Keratinocyte (primary cell): ENCODE measurements around the gene NADSYN1. TPM values are rescaled to one million over a fixed set of nuclear protein-coding genes. Genes with fewer than 3 reads are reported as not detected.
A peak's percentile ranks its signal among the peaks of the same experiment; 100 is the strongest.

Source experiments
- DNase-seq: peaks from one replicate; pipeline ENCODE4 v3.0.0-alpha.2; 2011; ENCODE audit warnings: low read depth, missing footprints, low spot score
- FAIRE-seq: peaks from 2 replicates; lab custom pipeline; 2011; peaks lifted over from hg19 to GRCh38; lab: Jason Lieb, UNC
- H2AFZ ChIP-seq: 2 replicates; pipeline ENCODE4 v1.6.0; 2012; ENCODE audit warnings: low read length, control low read depth, inconsistent platforms; ENCODE audit not compliant: control insufficient read depth
- H3K27ac ChIP-seq: 2 replicates; pipeline ENCODE4 v1.5.1; 2011; ENCODE audit warnings: low read length; ENCODE audit not compliant: control insufficient read depth, insufficient read depth
- H3K27me3 ChIP-seq: 3 replicates; pipeline ENCODE4 v1.6.0; 2011; ENCODE audit warnings: low read length; ENCODE audit not compliant: control insufficient read depth, insufficient read depth; ENCODE audit errors: extremely low read depth
- H3K36me3 ChIP-seq, 2 experiments: 2 replicates in 1 of 2; 3 replicates in 1 of 2; pipeline ENCODE4 v1.5.1; 2011; ENCODE audit warnings: low read length in 2 of 2, mild to moderate bottlenecking in 1 of 2; ENCODE audit not compliant: control insufficient read depth in 2 of 2, insufficient read depth in 2 of 2; ENCODE audit errors: extremely low read depth in 1 of 2
- H3K4me1 ChIP-seq: 3 replicates; pipeline ENCODE4 v1.5.1; 2011; ENCODE audit warnings: low read length; ENCODE audit not compliant: control insufficient read depth, insufficient read depth; ENCODE audit errors: extremely low read depth
- H3K4me2 ChIP-seq: 3 replicates; pipeline ENCODE4 v1.6.0; 2011; ENCODE audit warnings: low read depth, low read length; ENCODE audit not compliant: control insufficient read depth, insufficient read depth; ENCODE audit errors: extremely low read depth
- H3K4me3 ChIP-seq, 3 experiments: fragments of 200-600 bp in 1 of 3; sonication (generic) in 1 of 3; 2 replicates in 2 of 3; 3 replicates in 1 of 3; pipeline ENCODE4 v1.5.1; 2011 to 2016; ENCODE audit warnings: low read length in 3 of 3, mild to moderate bottlenecking in 3 of 3, control low read depth in 2 of 3, inconsistent platforms in 1 of 3, low read depth in 1 of 3, mixed read lengths in 1 of 3, mixed run types in 1 of 3, moderate library complexity in 1 of 3; ENCODE audit not compliant: control insufficient read depth in 2 of 3, insufficient read depth in 2 of 3; ENCODE audit errors: extremely low read depth in 1 of 3
- H3K79me2 ChIP-seq: 2 replicates; pipeline ENCODE4 v1.6.0; 2012; ENCODE audit warnings: low read length; ENCODE audit not compliant: control insufficient read depth, insufficient read depth
- H3K9ac ChIP-seq: 3 replicates; pipeline ENCODE4 v1.6.0; 2011; ENCODE audit warnings: low read length; ENCODE audit not compliant: control insufficient read depth, insufficient read depth; ENCODE audit errors: extremely low read depth
- H3K9me1 ChIP-seq: 3 replicates; pipeline ENCODE4 v1.6.0; 2011; ENCODE audit warnings: low read length; ENCODE audit not compliant: control insufficient read depth, insufficient read depth; ENCODE audit errors: extremely low read depth
- H3K9me3 ChIP-seq: 2 replicates; pipeline ENCODE4 v1.5.1; 2012; ENCODE audit warnings: low read depth, low read length; ENCODE audit not compliant: control insufficient read depth
- H4K20me1 ChIP-seq: 3 replicates; pipeline ENCODE4 v1.6.0; 2011; ENCODE audit warnings: low read length; ENCODE audit not compliant: control insufficient read depth, insufficient read depth; ENCODE audit errors: extremely low read depth
- CTCF ChIP-seq, 3 experiments: IDR thresholded peaks in 1 of 3; conservative IDR thresholded peaks in 1 of 3; optimal IDR thresholded peaks in 1 of 3; 2 replicates in 2 of 3; 3 replicates in 1 of 3; pipeline versions ENCODE3 to v1.5.1; 2011; ENCODE audit warnings: low read length in 3 of 3, mild to moderate bottlenecking in 3 of 3, moderate library complexity in 2 of 3, control low read depth in 1 of 3, inconsistent platforms in 1 of 3; ENCODE audit not compliant: insufficient read depth in 2 of 3; ENCODE audit errors: extremely low read depth in 1 of 3
- EZH2 ChIP-seq: IDR thresholded peaks from one replicate; pipeline ENCODE4 v1.6.1; 2012; ENCODE audit warnings: inconsistent platforms, mild to moderate bottlenecking, low read length, moderate library complexity
- dilution Hi-C: fragments of 300-500 bp; cut with MboI; formaldehyde crosslinking; loops from one replicate; pipeline ENCODE4 v1.7.0; 2020; ENCODE audit warnings: low sequenced_read_pairs; ENCODE audit not compliant: extremely low pct_ligation_motif_present
- polyA plus RNA-seq, 5 experiments: library from polyadenylated mRNA; depleted of rRNA in 3 of 5; stranded (reverse) in 3 of 5; stranded (forward) in 1 of 5; unstranded in 1 of 5; fragments of >200 nt; gene quantifications; 1 replicate in 1 of 5; 2 replicates in 3 of 5; 3 replicates in 1 of 5; pipeline versions ENCODE4 v1.2.1 to v1.2.3, GENCODE V29; 2011 to 2012; ENCODE audit warnings: missing spikeins in 2 of 5, low read depth in 1 of 5, low replicate concordance in 1 of 5

The NADSYN1 gene
- polyA plus RNA-seq, 1 donor (not counting 4 experiments of a cell fraction or from before 2014, with no cell fraction given) = 51.5 TPM

DNA sequence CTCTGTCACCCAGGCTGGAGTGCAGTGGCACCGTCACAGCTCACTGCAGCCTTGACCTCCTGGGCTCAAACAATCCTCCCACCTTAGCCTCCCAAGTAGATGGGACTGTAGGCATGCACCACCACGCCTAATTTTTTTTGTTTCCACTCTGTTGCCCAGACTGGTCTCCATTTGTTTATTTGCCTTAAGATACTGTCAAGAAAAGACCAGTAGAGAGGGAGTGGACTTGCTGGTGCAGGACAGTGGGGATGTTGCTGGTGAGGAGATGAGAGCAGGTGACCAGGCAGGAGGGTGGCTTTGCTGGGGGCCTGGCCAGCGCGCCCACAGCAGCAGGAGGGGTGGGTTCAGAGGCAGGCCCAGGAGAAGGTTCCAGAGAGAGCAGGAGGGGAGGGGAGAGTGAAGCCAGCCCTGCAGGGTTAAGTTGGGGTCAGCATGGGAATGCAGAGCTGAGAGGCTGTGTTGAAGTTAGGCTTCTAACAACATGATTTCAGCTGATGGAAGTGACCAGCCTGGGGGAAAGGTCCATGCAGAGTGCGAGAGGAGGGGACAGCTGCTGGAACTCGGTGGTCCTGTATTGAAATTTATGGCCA, 35.8 kb downstream of the NADSYN1 start:
- no peak for FAIRE-seq
- H3K36me3 ChIP-seq = peaks cover 27 to 40% of the 10 kb centered on the region in 2 experiments

DNA sequence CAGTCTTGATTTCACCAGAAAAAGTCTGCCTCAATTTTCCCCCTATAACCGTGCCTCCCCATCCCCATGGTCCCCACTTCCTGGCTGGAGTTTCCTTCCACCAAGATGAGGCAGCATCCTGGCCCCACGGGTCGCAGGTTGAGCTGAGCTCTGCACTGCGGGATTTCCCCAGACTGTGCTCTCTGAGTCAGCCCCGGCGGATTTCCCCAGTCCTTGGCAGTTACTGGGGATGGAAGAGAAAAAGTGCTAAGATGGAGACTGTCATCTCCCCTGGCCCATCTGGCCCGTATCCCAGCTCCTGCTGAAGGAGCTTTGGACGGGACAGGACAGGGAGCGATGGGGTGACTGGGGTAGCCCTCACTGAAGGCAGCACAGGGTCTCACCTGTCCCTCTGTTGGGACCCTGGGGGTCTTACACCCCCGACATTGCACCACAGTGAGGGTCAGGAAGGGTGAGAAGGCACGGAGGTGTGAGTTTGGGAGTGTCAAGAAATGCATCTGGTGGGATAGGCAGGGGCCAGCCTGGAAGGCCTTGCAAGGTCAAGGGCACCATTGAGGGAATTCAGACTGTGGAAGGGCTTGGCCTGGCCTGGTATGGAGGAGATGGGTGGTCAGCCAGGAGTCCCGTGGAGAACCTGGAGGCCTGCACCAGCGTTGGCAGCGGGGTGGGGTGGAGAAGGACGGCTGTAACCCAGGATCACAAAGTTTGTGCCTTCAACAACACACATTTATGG, 36.5 kb downstream of the NADSYN1 start:
- H2AFZ ChIP-seq = no peak overlapping the region
- H3K27me3 ChIP-seq = no peaks in the 10 kb centered on the region
- H3K79me2 ChIP-seq = no peaks in the 10 kb centered on the region
- no peak overlapping the region for H3K4me3 ChIP-seq
- no peak overlapping the region for H3K9ac ChIP-seq
- FAIRE-seq (no peak), DNase-seq (no peak)
- H3K4me1 ChIP-seq = peaks cover 21% of the 10 kb centered on the region
- no peaks in the 10 kb centered on the region for H3K9me3 ChIP-seq
- no peak overlapping the region for H3K4me2 ChIP-seq
- peaks cover 2% of the 10 kb centered on the region for H3K9me1 ChIP-seq
- peaks cover 26 to 34% of the 10 kb centered on the region in 2 experiments for H3K36me3 ChIP-seq
- dilution Hi-C loops = no loop called here
- TF ChIP-seq CTCF (optimal IDR thresholded peaks at IDR 0.05 in 1 of 3, IDR thresholded peaks at IDR 0.05 in 1 of 3, conservative IDR thresholded peaks at IDR 0.05 in 1 of 3; ENCODE audit: extremely low read depth in 1 of 3, insufficient read depth in 2 of 3, low read length in 3 of 3) = no peak
- no peak for TF ChIP-seq EZH2
- peak overlapping the region; percentile 40 for H3K27ac ChIP-seq
- H4K20me1 ChIP-seq = no peaks in the 10 kb centered on the region

More for the DNA sequence above, 35.8 kb downstream of the NADSYN1 start:
- H3K27me3 ChIP-seq = no peaks in the 10 kb centered on the region
- H3K27ac ChIP-seq = no peak overlapping the region
- dilution Hi-C loops = no loop called here
- peaks cover 2% of the 10 kb centered on the region for H3K9me1 ChIP-seq
- no peak overlapping the region for H3K9ac ChIP-seq
- DNase-seq = no peak
- H3K79me2 ChIP-seq = no peaks in the 10 kb centered on the region
- no peaks in the 10 kb centered on the region for H4K20me1 ChIP-seq
- no peaks in the 10 kb centered on the region for H3K9me3 ChIP-seq
- H2AFZ ChIP-seq = no peak overlapping the region
- H3K4me2 ChIP-seq = no peak overlapping the region
- no peak overlapping the region for H3K4me3 ChIP-seq
- H3K4me1 ChIP-seq = peaks cover 21% of the 10 kb centered on the region
- TF ChIP-seq CTCF (optimal IDR thresholded peaks at IDR 0.05 in 1 of 3, IDR thresholded peaks at IDR 0.05 in 1 of 3, conservative IDR thresholded peaks at IDR 0.05 in 1 of 3; ENCODE audit: extremely low read depth in 1 of 3, insufficient read depth in 2 of 3, low read length in 3 of 3) (no peak), EZH2 (no peak)
